ENCODE measurements around the gene TCP11L1. TPM values are rescaled to one million over a fixed set of nuclear protein-coding genes. Genes with fewer than 3 reads are reported as not detected.
"Not testable (repeated sequence)": the region's sequence is repeated elsewhere in the genome, so short reads cannot be mapped to it uniquely, and the experiment has no call there.

The TCP11L1 gene
- total and polyA plus RNA-seq, 11 donors = 3.1 to 13.9 (median 8.0) TPM

DNA sequence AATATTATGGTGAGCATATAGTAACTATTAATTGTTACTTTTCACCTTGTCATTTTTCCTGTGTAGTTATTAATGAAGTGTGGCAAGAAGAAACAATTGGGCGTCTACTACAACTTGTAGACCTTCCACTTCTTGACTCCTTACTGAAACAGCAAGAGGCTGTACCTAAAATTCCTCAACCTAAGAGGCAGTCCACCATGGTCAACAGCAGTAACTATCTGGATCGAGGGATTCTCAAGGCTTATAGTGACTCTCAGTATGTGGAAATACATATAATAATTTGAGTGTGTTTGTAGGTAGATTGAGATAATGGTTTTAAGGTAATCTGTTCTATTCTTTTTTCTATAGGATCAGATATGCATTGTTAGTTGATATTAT is 10.8 kb upstream of the TCP11L1 start:
- intact Hi-C loops (cut with DNase I) = no loop called here
- H3K4me3 ChIP-seq = no peak overlapping the region
- TF ChIP-seq, protein P1, sequence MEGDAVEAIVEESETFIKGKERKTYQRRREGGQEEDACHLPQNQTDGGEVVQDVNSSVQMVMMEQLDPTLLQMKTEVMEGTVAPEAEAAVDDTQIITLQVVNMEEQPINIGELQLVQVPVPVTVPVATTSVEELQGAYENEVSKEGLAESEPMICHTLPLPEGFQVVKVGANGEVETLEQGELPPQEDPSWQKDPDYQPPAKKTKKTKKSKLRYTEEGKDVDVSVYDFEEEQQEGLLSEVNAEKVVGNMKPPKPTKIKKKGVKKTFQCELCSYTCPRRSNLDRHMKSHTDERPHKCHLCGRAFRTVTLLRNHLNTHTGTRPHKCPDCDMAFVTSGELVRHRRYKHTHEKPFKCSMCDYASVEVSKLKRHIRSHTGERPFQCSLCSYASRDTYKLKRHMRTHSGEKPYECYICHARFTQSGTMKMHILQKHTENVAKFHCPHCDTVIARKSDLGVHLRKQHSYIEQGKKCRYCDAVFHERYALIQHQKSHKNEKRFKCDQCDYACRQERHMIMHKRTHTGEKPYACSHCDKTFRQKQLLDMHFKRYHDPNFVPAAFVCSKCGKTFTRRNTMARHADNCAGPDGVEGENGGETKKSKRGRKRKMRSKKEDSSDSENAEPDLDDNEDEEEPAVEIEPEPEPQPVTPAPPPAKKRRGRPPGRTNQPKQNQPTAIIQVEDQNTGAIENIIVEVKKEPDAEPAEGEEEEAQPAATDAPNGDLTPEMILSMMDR (IDR thresholded peaks at IDR 0.05) = no peak
- no peak overlapping the region for H3K27ac ChIP-seq
- ATAC-seq (no peak), DNase-seq (no peak)
- no peaks in the 10 kb centered on the region for H3K4me1 ChIP-seq
- 83 to 94% (median 87%) methylated on average over 2 of the region's 2 CpGs for WGBS, 4 donors
- no peaks in the 10 kb centered on the region for H3K36me3 ChIP-seq
- no peaks in the 10 kb centered on the region for H3K27me3 ChIP-seq
- no peaks in the 10 kb centered on the region for H3K9me3 ChIP-seq

DNA sequence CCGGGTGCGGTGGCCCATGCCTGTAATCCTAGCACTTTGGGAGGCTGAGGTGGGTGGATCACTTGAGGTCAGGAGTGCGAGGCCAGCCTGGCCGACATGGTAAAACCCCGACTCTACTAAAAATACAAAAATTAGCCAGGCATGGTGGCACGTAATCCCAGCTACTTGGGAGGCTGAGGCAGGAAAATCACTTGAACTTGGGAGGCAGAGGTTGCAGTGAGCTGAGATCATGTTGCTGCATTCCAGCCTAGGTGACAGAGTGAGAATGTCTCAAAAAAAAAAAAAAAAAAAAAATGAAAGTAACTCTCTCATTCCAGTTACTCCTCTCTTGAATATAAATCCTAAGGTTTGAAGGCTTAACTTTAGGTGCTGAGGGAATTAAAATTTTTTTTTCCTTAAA is 10.2 kb upstream of the TCP11L1 start:
- 83 to 92% (median 90%) methylated on average over 6 of the region's 6 CpGs for WGBS, 4 donors
- H3K27ac ChIP-seq; ATAC-seq; H3K4me1 ChIP-seq; H3K36me3 ChIP-seq; DNase-seq; intact Hi-C loops (cut with DNase I); H3K4me3 ChIP-seq; H3K27me3 ChIP-seq; H3K9me3 ChIP-seq: not testable (repeated sequence)

DNA sequence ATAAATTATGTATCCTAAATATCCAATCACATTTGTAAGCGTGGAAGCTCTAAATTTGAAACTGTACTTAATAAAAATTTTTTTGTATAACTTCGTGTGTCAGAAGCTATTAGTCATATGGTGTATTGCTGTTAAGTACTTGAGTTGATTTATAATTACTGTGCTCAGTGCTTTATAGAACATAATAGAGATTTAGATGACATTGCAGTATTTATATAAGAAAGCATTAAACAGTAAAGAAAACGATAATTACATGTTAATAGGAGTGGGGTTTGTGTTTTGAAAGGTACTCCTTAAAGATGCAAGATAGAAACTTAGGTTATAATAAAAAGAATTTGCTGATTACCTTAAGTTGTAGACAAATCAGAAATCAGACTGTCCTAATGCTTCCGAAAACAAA is 5.9 kb upstream of the TCP11L1 start:
- WGBS, 4 donors = 67 to 80% (median 74%) methylated on average over 4 of the region's 4 CpGs
- Histone ChIP-seq H3K27ac (no peak overlapping the region), H3K4me3 (no peak overlapping the region), H3K27me3 (no peaks in the 10 kb centered on the region), H3K4me1 (peaks cover 0 to 1% (median 0%) of the 10 kb centered on the region in 12 donors), H3K36me3 (no peaks in the 10 kb centered on the region), H3K9me3 (no peaks in the 10 kb centered on the region)
- intact Hi-C loops (cut with DNase I) = loop anchor here in 1 of 10 donors (10.0 kb wide), 1 partner anchor 139 kb away; the partner anchor contains the start of gene QSER1
- TF ChIP-seq POLR2A (IDR thresholded peaks at IDR 0.05) = no peak
- TF ChIP-seq, protein P1 (IDR thresholded peaks at IDR 0.05) = no peak
- no peak for ATAC-seq
- DNase-seq = no peak

DNA sequence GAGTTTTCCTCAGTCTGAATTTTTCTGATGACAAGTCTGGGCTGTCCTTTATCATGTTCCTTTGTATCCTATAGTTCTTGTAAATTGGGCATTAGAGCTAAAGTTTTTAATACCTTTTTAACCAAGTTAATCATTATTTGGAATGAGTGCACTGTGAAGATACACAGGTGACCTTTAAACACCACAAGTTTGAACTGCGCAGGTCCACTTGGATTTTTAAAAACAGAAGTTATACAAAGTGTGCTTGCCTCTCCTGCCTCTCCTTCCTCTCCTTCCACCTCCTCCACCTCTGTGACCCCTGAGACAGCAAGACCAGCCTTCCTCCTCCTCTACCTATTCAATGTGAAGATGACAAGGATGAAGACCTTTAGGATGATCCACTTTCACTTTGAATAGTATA is 4.4 kb upstream of the TCP11L1 start:
- ATAC-seq (no peak), DNase-seq (no peak)
- 91 to 98% (median 95%) methylated on average over 1 of the region's 1 CpG for WGBS, 4 donors
- Histone ChIP-seq H3K9me3 (no peaks in the 10 kb centered on the region), H3K36me3 (no peaks in the 10 kb centered on the region), H3K27ac (no peak overlapping the region), H3K4me3 (no peak overlapping the region), H3K27me3 (no peaks in the 10 kb centered on the region), H3K4me1 (peaks cover 0 to 5% (median 0%) of the 10 kb centered on the region in 12 donors)
- intact Hi-C loops (cut with DNase I) = loop anchor here in 3 of 10 donors (5.0 to 10.0 kb wide), 3 partner anchors 127 to 143 kb away; partner anchors contain the start of genes QSER1 (in 2 of the 3) and CSTF3 (in 1 of the 3)
- TF ChIP-seq, protein P1 (IDR thresholded peaks at IDR 0.05) = no peak
- no peak for TF ChIP-seq POLR2A (IDR thresholded peaks at IDR 0.05)
